KMS-11 (cell line): Measurements from ENCODE around the gene CNTF.

ENCODE experiments used
- H2AFZ ChIP-seq: fragments of 200-600 bp; sonication (generic); 2 replicates; pipeline ENCODE4 v1.6.1; 2016; ENCODE audit warnings: antibody characterized with exemption, mixed run types, low read depth
- H3K27ac ChIP-seq: fragments of 200-600 bp; sonication (generic); 2 replicates; pipeline ENCODE4 v1.6.1; 2016; ENCODE audit warnings: mild to moderate bottlenecking, mixed run types
- H3K27me3 ChIP-seq: fragments of 200-600 bp; sonication (generic); 2 replicates; pipeline ENCODE4 v1.6.1; 2017; ENCODE audit warnings: mild to moderate bottlenecking, low read depth, mixed run types, moderate library complexity; ENCODE audit not compliant: insufficient read depth
- H3K36me3 ChIP-seq: fragments of 200-600 bp; sonication (generic); 2 replicates; pipeline ENCODE4 v1.6.1; 2017; ENCODE audit warnings: mild to moderate bottlenecking, mixed run types; ENCODE audit not compliant: insufficient read depth
- H3K4me1 ChIP-seq: fragments of 200-600 bp; sonication (generic); 2 replicates; pipeline ENCODE4 v1.6.1; 2016; ENCODE audit warnings: mild to moderate bottlenecking, low read depth, mixed run types; ENCODE audit not compliant: poor library complexity, severe bottlenecking
- H3K4me2 ChIP-seq: fragments of 200-600 bp; sonication (generic); 2 replicates; pipeline ENCODE4 v1.7.0; 2016; ENCODE audit warnings: mild to moderate bottlenecking, mixed run types
- H3K4me3 ChIP-seq: fragments of 200-600 bp; sonication (generic); IDR thresholded peaks from 2 replicates; pipeline ENCODE4 v1.6.1; 2017; ENCODE audit warnings: low read depth, low read length, mixed read lengths; ENCODE audit not compliant: insufficient read depth
- H3K79me2 ChIP-seq: fragments of 200-600 bp; sonication (generic); 2 replicates; pipeline ENCODE4 v1.6.1; 2016; ENCODE audit warnings: low read depth, mixed run types; ENCODE audit not compliant: insufficient read depth
- H3K9ac ChIP-seq: fragments of 200-600 bp; sonication (generic); 2 replicates; pipeline ENCODE4 v1.6.1; 2016; ENCODE audit warnings: mild to moderate bottlenecking, mixed run types
- H4K20me1 ChIP-seq: fragments of 200-600 bp; sonication (generic); 2 replicates; pipeline ENCODE4 v1.6.1; 2016; ENCODE audit warnings: mild to moderate bottlenecking, mixed run types; ENCODE audit not compliant: insufficient read depth
- TF ChIP-seq, protein P1 (sequence below): fragments of 200-600 bp; sonication (generic); conservative IDR thresholded peaks from 2 replicates; pipeline ENCODE4 v1.6.1; 2017; ENCODE audit warnings: low read depth, mild to moderate bottlenecking, antibody characterized with exemption, low read length, moderate library complexity, mixed read lengths

The CNTF gene

DNA sequence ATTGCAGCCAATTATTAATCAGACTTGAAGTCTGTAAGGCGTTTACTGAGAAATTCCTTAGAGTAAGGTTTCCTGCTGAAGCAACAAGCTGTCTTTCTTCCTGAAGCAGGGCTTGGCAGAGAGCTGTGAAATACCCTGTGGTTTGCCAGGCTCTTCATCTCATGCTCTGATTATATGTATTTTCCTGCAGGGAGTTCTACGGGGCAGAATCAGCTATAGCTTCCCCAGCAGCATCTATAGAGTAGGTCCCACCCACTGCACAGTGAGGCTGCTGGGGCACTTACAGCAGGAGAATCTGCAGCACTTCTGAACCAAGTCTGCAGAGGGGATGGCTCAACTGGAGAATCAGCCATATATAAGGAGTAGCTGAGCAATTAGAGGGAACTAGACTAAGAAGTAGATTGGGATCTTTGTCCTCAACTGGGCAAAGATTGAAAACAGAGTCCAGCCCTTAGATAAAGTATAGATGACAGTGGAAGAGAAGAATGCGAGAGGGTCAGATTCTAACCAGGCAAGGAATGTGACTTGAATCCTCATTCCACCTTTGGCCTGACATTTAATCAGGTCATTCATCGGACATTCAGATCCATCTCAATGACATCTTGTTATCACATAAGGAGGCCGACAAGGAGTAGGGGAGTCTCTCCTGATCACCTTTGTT is 37.6 kb downstream of the CNTF start:
- H3K4me3 ChIP-seq: no peak overlapping the region
- no peaks in the 10 kb centered on the region for H3K36me3 ChIP-seq
- peaks cover 8% of the 10 kb centered on the region for H3K4me1 ChIP-seq
- H3K27ac ChIP-seq: no peak overlapping the region
- no peaks in the 10 kb centered on the region for H4K20me1 ChIP-seq
- no peaks in the 10 kb centered on the region for H3K79me2 ChIP-seq
- TF ChIP-seq, protein P1, sequence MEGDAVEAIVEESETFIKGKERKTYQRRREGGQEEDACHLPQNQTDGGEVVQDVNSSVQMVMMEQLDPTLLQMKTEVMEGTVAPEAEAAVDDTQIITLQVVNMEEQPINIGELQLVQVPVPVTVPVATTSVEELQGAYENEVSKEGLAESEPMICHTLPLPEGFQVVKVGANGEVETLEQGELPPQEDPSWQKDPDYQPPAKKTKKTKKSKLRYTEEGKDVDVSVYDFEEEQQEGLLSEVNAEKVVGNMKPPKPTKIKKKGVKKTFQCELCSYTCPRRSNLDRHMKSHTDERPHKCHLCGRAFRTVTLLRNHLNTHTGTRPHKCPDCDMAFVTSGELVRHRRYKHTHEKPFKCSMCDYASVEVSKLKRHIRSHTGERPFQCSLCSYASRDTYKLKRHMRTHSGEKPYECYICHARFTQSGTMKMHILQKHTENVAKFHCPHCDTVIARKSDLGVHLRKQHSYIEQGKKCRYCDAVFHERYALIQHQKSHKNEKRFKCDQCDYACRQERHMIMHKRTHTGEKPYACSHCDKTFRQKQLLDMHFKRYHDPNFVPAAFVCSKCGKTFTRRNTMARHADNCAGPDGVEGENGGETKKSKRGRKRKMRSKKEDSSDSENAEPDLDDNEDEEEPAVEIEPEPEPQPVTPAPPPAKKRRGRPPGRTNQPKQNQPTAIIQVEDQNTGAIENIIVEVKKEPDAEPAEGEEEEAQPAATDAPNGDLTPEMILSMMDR: no peak
- no peak overlapping the region for H3K9ac ChIP-seq
- no peaks in the 10 kb centered on the region for H3K27me3 ChIP-seq
- no peak overlapping the region for H3K4me2 ChIP-seq
- H2AFZ ChIP-seq: no peak overlapping the region

DNA sequence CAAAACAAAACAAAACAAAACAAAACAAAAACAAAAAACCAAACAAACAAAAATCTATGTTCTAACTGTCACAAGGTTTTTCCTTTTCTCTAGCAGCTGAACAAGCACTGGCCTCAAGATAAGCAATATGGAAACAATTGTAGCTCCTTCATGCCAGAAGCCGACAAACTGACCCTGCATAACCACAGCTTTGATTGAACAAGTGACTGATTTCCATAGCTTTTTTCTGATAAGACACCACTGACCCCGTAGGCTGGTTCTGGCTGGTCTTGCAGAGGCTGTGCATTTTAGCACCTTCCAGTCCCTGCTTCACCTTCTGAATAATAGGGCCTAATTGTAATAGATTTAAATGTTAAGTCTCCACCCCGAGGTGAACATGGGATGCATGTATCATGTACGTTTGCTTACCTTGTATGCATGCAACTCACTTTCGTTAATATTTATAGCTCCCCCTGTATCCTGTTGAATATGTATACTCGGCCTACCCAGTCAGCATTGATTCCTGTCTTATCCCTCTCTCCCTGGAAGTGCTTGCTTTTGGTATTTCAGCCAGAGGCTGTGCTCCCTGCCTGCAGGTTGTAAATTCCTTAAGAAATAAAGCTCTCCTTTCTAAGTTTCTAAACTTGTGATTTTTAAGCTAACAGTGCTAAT is 49.6 kb downstream of the CNTF start:
- no peaks in the 10 kb centered on the region for H3K27me3 ChIP-seq

DNA sequence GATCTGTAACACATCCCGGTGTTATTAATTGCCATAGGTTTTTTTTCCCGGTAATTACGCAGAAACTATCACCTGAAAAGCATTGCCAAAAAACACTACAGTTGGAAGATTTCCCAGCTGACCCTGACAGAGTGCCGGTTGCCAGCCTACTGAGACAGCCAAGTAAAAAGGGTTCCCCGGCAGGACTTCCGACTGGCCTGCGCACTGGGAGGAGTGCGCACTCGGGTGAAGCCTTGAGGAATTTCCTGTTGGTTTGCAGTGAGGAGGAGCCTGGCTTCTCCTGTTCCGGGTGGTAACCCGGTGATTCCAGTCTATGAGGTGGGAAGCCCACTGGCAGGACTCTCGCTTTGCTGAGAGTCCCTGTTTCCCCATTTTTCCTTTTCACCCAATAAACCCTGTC is 52.1 kb downstream of the CNTF start:
- no peak overlapping the region for H3K4me3 ChIP-seq
- no peaks in the 10 kb centered on the region for H3K27me3 ChIP-seq
- H2AFZ ChIP-seq: no peak overlapping the region
- TF ChIP-seq, protein P1: no peak
- no peaks in the 10 kb centered on the region for H3K4me1 ChIP-seq
- no peaks in the 10 kb centered on the region for H3K36me3 ChIP-seq
- no peaks in the 10 kb centered on the region for H4K20me1 ChIP-seq
- no peak overlapping the region for H3K9ac ChIP-seq
- no peaks in the 10 kb centered on the region for H3K79me2 ChIP-seq
- no peak overlapping the region for H3K4me2 ChIP-seq
- H3K27ac ChIP-seq: no peak overlapping the region

More for the DNA sequence above, 49.6 kb downstream of the CNTF start:
- Histone ChIP-seq H3K27ac (no peak overlapping the region), H3K36me3 (no peaks in the 10 kb centered on the region), H3K4me2 (no peak overlapping the region), H3K4me1 (no peaks in the 10 kb centered on the region), H4K20me1 (no peaks in the 10 kb centered on the region), H3K4me3 (no peak overlapping the region), H3K9ac (no peak overlapping the region), H2AFZ (no peak overlapping the region), H3K79me2 (no peaks in the 10 kb centered on the region)
- TF ChIP-seq, protein P1: no peak
